ENCODE data around the gene TAF8.

DNA sequence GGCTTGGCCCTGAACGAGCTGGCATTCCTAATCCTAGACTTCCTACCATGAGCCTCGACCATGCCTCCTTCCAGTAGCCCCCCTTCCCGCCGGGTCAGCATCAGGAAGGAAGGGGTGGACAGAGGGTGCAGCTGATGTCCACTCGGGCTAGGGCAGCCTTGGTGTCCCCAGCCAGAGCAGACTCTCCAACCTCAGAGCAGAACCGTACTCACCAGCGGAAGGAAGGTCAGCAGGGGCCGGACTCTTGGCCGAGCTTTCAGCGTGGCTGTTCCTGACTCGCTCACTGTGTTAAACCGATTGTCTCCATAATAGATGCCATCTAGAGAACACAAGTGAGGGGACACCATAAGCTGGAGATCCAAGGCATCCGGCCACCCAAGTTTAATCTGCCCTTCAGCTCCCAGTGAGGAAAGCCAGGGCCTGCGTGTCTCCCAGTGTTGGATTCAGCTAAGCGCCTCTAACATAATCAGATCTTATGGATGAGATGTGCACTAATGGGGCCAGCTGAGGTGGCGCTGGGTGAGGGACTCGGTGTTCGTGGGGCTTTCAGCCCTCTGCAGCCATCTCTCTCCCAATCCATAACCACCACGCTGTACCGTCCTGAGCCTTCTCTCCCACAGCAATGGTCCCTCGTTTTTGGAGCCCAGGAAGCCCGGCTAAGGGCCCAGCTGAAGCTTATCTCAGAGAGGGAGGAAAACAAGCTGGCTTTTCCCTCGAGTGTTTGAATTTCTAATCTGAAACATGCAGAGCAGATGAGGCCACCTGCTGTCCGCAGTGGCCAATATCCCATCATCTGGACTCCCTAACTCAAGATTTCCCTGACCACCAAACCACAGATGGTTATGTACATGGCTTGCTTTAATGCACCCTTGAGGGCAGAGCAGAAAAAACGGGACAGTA, 78.4 kb downstream of the TAF8 start:
- TF ChIP-seq, protein P1, sequence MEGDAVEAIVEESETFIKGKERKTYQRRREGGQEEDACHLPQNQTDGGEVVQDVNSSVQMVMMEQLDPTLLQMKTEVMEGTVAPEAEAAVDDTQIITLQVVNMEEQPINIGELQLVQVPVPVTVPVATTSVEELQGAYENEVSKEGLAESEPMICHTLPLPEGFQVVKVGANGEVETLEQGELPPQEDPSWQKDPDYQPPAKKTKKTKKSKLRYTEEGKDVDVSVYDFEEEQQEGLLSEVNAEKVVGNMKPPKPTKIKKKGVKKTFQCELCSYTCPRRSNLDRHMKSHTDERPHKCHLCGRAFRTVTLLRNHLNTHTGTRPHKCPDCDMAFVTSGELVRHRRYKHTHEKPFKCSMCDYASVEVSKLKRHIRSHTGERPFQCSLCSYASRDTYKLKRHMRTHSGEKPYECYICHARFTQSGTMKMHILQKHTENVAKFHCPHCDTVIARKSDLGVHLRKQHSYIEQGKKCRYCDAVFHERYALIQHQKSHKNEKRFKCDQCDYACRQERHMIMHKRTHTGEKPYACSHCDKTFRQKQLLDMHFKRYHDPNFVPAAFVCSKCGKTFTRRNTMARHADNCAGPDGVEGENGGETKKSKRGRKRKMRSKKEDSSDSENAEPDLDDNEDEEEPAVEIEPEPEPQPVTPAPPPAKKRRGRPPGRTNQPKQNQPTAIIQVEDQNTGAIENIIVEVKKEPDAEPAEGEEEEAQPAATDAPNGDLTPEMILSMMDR (IDR thresholded peaks at IDR 0.05; ENCODE audit: insufficient read depth, low read length): no peak
- no peak for TF ChIP-seq GABPA (IDR thresholded peaks at IDR 0.05; ENCODE audit: low read depth)
- TF ChIP-seq POLR2AphosphoS5 (IDR thresholded peaks at IDR 0.05; ENCODE audit: low read depth): no peak
- TF ChIP-seq, protein P2, sequence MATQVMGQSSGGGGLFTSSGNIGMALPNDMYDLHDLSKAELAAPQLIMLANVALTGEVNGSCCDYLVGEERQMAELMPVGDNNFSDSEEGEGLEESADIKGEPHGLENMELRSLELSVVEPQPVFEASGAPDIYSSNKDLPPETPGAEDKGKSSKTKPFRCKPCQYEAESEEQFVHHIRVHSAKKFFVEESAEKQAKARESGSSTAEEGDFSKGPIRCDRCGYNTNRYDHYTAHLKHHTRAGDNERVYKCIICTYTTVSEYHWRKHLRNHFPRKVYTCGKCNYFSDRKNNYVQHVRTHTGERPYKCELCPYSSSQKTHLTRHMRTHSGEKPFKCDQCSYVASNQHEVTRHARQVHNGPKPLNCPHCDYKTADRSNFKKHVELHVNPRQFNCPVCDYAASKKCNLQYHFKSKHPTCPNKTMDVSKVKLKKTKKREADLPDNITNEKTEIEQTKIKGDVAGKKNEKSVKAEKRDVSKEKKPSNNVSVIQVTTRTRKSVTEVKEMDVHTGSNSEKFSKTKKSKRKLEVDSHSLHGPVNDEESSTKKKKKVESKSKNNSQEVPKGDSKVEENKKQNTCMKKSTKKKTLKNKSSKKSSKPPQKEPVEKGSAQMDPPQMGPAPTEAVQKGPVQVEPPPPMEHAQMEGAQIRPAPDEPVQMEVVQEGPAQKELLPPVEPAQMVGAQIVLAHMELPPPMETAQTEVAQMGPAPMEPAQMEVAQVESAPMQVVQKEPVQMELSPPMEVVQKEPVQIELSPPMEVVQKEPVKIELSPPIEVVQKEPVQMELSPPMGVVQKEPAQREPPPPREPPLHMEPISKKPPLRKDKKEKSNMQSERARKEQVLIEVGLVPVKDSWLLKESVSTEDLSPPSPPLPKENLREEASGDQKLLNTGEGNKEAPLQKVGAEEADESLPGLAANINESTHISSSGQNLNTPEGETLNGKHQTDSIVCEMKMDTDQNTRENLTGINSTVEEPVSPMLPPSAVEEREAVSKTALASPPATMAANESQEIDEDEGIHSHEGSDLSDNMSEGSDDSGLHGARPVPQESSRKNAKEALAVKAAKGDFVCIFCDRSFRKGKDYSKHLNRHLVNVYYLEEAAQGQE (IDR thresholded peaks at IDR 0.05; ENCODE audit: insufficient replicate concordance, low read depth): no peak
